ENCODE results near the gene TAS2R41.
"Not testable (repeated sequence)": the region's sequence is repeated elsewhere in the genome, so short reads cannot be mapped to it uniquely, and the experiment has no call there.

The TAS2R41 gene

GRCh38 chr7:143485094-143485493 is 7.4 kb downstream of the TAS2R41 start:
- H3K4me3 ChIP-seq (ENCODE audit: low read depth, low read length) = no peak overlapping the region
- no peak for TF ChIP-seq CTCF (IDR thresholded peaks at IDR 0.05; ENCODE audit: low read depth, low read length)

- no peak overlapping the region for H3K4me3 ChIP-seq (ENCODE audit: low read depth, low read length)
- no peak for TF ChIP-seq CTCF (IDR thresholded peaks at IDR 0.05; ENCODE audit: low read depth, low read length)
Measured at GRCh38 chr7:143485500-143485899, 7.8 kb downstream of the TAS2R41 start.

- H3K4me3 ChIP-seq (ENCODE audit: low read depth, low read length) = not testable (repeated sequence)
Measured at GRCh38 chr7:143486266-143486665, 8.6 kb downstream of the TAS2R41 start.

- no peak for TF ChIP-seq CTCF (IDR thresholded peaks at IDR 0.05; ENCODE audit: low read depth, low read length)
- no peak overlapping the region for H3K4me3 ChIP-seq (ENCODE audit: low read depth, low read length)
Measured at GRCh38 chr7:143487061-143487460, 9.4 kb downstream of the TAS2R41 start.

- no peak overlapping the region for H3K4me3 ChIP-seq (ENCODE audit: low read depth, low read length)
- TF ChIP-seq CTCF (IDR thresholded peaks at IDR 0.05; ENCODE audit: low read depth, low read length) = no peak
Measured at GRCh38 chr7:143487566-143487965, 9.9 kb downstream of the TAS2R41 start.

- TF ChIP-seq CTCF (IDR thresholded peaks at IDR 0.05; ENCODE audit: low read depth, low read length) = peak; percentile 40; the same call in 1 of the 2 replicates
- no peak overlapping the region for H3K4me3 ChIP-seq (ENCODE audit: low read depth, low read length)
Measured at GRCh38 chr7:143490717-143491306, 13.1 kb downstream of the TAS2R41 start.

- TF ChIP-seq CTCF (IDR thresholded peaks at IDR 0.05; ENCODE audit: low read depth, low read length) = no peak
- no peak overlapping the region for H3K4me3 ChIP-seq (ENCODE audit: low read depth, low read length)
Measured at GRCh38 chr7:143492043-143492471, 14.4 kb downstream of the TAS2R41 start.

Data from WI38 (cell line).